HG03103 (cell line): Measurements from ENCODE around the gene CROCC.

ENCODE experiments used
- ATAC-seq: cut with Tn5 transposase; IDR thresholded peaks from one replicate; pipeline ENCODE4 v1.9.1; 2021; ENCODE audit warnings: low read depth; ENCODE audit not compliant: unreplicated experiment

CROCC gene

DNA sequence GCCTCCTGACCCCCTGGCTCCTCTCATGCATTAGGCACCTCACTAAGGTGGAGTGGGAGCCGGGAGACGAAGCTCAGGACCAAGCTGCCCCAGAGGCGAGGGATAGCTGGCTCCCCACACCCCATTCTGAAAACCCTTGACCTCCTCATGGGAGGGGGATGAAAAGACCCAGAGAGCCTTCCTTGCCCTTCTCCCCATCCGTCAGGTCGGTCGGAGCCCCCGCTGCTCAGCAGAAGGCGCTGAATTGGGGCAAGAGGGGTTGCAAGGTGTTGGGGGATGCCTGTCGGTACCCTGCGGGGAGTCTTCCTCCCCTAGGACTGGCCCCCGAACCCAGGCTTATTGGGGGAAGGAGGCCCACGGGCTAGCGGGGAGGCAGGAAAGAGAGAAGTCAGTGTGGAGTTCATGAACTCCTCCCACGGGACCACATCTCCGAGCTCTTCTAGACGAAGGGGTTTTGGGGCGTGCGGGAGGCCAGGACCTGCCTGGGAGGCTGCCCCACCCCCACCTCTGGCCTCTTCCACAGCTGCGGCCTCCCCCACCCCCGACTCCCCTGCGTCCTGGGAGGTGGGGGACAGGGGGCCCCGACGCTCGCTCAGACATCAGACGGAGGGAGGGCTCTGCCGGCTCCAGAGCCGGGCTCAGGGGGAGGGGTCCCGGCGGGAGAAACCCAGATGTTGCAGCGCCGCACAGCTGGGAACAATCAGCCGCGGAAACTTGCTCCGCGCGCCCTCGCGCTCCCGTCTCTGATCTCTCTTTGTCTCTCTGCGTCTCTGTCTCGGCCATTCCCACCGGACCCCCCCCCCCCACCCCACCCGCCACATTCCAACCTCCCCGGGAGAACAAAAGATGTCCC lies 58.0 kb downstream of the CROCC start:
- no peak for ATAC-seq

DNA sequence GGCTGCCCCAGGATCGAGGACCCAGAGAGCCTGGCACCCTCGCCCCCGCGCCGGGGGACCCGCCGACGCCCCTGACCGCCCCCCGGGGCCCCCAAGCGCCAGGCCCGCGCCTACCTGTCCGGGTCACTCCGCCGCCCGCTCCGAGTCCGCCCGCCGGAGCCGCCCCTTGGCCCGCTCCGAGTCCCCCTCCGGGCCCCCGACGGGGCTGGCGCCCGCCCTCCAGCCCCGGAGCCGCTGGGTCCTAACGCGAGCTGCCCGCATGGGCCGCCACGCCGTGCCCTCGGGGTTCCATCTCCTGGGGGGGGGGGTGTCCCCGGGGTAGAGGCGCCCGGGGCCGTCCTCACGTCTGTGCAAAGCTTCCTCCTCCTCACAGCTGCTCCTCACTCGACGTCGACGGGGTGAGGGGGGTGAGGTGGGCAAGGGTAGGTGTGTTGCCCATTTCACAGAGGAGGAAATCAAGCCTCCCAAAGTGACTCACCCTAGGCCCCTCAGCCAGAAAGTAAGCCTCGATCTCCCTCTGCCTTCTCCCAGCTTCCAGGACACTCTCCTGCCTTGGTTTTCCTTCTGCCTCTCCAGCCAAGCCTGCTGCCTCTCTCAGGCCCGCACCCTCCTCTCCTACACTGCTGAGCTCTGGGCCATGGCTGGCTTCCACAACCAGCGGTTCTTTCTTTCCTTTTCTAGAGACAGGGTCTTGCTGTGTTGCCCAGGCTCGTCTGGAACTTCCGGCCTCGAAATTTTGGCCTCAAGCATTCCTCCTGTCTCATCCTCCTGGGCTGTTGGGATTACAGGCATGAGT lies 58.9 kb downstream of the CROCC start, which contains the start of gene MFAP2:
MFAP2 (minus strand) TSS at position 148 of the 796 bp plus-strand sequence. CDS start 2,347 bp downstream, outside the sequence.
- no peak for ATAC-seq

DNA sequence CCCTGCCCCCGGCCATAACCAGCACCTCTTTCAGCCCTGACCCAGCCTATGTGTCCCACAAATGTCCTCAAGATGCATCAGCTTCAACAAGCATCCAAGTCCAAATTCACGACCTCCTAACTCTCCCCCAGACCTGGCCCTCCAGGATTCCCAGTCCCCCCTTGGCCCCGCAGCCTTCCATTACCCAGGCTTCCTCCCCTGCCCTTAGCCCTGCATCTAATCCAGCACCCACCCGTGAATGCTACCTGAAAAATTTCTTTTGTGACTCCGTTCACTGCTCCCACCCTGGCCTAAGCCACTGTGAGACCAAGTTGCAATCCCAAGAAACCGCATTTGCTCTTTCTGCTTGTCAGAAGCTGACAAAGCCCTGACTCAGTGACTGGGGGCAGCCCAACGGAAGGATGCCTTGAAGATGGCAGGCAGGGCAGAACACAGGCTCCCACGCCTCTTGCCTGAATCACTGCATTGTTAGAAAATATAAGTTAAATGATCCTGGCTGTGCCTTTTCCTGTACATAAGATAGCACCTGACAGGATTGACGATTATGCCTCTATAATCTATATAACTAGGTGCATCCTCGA lies 59.6 kb downstream of the CROCC start:
- no peak for ATAC-seq

DNA sequence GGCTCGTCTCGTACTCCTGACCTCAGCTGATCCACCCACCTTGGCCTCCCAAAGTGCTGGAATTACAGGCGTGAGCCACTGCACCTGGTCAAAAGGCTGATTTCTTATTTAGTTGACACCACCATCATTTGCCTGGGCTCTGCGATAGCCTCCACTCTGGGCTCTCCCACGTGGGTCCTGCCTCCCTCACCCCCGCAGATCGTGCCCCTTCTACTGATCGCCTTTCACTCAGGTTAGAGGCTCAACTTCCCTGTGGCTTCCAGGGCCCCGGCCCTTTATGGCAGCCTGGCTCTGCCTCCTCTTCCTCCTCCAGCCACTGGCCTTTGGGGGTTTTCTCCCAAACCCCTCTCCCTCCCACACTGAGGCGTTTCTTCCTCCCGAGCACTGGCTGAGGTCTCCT lies 61.2 kb downstream of the CROCC start:
- ATAC-seq: no peak

DNA sequence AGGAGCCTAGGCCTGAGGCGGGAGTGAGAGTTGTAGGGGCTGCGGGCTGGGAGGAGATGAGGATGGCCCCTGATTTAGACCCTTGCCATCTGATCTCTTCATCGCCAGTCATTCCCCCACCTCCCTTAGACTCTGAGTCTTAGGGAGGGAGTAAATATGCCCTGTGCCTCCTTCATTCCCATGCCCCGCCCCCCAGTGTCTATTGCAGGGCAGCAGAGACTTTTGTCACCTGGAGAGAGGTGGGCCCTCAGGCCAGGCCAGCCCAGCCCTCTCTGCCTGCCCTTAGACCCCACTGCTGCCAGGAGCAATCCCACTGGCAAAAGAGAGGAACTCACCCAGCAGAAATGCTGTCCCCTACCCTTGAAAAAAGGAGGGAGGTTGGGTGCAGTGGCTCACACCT lies 61.9 kb downstream of the CROCC start:
- no peak for ATAC-seq

DNA sequence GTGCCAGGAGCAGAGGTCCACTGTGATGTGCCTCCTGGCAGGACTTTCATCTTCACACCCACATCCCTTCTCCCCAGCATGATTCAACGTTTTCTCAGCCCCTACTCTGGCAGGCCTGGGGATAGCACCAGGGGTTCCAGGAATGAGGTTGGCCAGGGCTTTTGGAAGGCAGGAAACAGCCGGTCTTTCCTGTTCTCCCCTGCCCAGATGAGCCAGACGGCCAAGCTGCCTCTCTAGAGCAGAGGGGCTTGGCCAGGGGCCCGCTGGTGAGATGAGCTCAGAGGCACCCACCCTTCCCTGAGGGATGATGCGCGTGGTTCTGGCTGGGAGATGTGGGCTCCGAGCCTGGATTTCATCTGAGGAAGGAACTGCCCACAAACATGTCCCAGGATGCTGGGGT lies 63.0 kb downstream of the CROCC start:
- ATAC-seq: no peak

DNA sequence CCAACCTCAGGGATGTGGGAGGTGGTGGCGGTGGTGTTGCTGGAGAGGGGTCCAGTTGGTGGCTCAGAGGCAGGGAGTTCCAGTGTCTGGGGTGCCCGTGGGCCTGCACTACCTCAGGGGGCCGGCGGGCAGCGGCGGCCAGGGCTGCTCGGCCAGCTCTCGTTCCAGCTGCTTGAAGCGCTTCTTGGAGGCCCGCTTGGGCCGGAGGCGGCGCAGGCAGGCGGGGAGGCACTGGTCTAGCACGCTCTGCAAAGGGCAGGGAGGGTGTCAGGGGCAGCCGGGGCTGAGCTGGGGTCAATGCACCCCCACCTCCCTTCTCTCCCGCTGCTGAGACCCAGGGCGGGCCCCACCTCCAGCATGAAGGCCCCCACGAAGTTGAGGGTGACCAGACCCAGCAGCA lies 64.4 kb downstream of the CROCC start:
- no peak for ATAC-seq

DNA sequence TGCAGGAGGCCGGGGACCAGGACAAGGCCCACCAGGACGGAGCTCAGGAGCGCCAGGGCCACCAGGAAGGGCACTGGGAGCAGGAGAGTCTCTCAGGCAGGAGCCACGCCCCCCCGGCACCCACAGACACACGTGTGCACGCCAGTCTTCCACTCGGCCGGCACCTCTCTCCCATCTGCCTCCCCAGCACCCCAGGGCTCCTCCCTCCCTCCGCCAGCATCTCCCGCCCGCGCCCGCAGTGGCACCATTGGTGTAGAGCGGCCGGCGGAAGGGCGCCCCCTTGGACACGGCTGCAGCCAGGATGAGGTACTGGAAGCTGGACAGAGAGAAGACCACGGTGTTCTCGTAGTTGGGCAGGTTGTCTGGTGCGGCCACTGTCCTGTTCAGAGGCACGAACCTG lies 64.8 kb downstream of the CROCC start:
- no peak for ATAC-seq

DNA sequence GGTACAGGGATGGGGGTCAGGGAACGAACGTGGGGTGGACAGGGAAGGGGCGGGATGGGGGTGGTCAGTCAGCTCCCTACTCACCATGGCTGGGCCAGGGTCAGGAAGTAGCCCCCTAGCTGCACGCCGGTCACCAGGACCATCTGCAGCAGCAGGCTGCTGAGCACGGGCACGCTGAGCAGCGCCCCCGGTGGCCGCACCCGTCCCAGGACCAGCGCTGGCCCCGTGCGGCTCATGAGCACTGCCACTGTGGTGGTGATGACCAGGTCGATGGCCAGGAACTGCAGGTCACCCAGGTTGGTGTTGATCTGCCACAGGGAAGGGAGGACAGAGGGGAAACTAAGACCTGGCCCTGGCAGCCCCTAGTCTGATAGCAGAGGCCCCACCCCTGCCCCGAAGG lies 65.2 kb downstream of the CROCC start:
- ATAC-seq: no peak

DNA sequence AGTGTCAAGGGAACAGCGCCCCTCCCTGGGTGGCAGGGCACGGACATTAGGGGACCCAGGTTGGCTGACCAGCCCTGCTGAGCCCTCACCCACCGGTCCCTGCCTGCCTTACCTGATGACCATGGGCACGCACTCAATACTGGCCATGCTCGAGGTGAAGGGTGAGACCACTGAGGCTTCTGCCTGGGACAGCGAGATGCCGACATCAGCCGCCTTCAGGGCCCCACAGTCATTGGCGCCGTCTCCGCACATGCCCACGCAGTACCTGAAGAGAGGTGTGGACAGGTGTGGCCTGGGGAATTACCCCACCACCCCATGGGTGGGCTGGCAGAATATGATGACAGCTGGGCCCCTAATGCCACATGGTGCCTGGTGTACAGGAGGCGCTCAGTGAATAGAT lies 66.5 kb downstream of the CROCC start:
- ATAC-seq: no peak

DNA sequence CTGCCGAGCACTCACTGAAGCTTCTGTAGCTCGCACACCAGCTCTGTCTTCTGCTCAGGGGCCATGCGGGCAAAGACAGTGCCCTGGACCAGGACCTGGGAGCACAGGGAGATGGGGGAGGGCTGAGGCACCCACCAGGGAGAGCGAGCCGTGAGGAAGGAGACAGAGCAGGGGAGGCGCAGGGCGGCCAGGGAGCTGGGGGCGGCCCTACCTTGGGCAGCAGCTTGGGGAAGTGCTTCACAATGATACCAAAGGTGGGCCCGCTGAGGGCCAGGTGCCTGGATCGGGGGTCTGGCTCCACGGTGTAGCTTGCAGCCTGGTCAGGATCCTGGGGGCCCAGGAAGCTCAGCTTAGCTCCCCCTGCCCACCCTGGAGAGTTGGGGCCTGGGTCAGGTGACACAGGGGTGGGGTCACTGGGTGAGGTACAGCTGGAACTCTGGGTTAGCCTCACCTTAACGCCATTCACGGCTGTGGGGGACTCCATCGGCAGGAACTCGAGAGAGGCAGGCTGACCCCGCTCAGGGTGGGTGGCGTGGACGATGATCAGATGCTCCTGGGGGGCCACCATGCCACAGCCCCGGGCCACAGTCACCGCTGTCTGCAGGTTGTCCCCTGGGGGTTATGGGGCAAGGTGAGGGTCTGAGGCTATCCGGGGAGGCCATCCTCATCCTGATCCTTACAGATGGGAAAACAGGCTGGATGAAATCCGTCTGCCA lies 68.1 kb downstream of the CROCC start:
- ATAC-seq: no peak

DNA sequence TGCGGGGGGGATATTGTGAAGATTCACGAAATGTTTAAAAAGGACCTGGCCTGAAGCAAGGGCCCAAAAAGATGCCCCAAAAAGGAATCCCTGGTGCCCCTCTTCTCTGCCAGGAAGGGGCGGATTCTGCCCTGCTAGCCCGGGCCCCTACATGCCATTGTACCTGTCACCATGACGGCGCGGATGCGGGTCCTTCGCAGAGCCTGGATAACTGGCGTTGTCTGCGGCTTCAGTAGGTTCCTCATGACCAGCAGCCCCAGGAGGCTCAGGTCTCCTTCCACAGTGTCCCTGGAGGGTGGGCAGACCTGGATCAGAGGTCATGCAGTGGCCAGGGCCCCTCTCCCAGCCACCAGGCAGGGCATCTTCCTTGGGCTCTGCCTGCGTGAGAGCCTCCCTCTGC lies 69.8 kb downstream of the CROCC start:
- no peak for ATAC-seq

DNA sequence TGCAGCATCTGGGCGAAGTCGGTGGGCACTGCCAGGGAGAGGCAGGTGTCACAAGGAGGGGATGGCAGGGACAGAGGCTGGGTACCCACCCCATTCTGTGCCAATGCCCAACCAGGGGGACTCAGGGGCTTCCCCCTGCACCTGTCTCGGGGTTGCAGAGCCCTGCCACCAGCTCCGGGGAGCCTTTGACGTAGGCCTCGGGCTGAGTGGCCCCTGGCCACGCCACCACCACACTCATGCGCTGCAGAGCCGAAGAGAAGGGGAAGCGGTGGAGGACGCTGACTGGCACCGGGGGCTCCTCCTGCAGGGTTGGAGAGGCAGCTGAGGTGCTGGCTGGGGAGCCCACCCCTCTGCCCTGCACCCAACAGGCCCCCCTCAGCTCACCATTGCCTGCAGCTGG lies 70.4 kb downstream of the CROCC start:
- no peak for ATAC-seq

DNA sequence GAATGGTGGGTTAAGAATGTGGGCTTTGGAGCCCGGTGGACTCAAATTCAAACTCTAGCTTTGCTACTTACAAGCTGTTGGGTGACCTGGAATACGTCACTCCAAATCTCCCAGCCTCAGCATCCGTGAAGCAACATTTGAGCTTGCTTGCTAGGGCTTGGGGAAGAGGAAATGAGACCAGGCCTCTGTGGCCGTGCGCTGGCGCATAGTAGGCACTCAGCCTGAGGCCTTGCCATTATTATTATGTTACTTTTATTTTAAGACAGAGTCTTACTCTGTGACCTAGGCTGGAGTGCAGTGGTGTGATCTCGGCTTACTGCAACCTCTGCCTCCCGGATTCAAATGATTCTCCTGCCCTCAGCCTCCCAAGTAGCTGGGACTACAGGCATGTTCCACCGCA lies 70.9 kb downstream of the CROCC start:
- ATAC-seq: no peak

DNA sequence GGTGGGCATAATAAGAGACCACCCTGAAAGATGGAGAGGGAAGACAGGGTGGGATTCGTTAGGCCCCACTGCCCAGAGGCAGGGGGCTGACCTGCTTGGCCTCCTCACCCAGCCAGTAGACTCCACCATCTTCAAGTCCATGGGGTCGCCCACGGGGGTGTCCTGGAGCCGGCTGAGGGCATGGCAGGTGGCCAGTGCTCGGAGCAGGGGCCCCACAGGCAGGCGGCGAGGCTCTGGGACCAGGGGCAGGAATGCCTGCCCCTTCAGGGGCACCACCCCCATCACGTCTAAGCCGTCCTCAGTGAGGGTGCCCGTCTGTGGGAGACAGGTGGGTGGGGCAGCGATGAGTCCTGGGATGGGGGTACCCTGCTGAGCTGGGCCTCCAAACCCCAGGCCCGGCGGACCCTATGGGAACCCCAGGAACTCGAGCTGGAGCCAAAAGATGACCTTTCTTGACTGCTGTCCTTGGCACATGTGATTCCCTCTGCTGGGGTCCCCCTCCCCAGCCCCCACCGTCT lies 71.8 kb downstream of the CROCC start:
- no peak for ATAC-seq

DNA sequence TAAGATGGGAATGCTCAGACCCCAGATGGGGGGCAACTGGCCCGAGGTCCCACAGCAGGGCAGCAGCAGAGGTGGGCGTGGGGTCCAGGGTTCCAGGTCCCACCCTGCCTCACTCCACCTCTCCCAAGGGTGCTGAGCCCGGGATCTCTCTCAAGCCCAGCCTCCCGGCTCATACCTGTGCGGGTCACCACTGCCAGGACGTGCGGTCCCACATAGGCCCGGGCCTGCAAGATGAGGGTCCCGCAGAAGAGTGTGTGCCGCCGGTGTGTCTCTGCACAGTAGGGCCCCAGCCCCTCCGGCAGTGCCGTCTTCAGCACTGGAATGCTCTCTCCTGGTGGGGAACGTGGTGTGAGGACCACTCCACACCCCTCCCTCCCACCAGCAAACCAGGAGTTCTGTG lies 75.1 kb downstream of the CROCC start:
- no peak for ATAC-seq

DNA sequence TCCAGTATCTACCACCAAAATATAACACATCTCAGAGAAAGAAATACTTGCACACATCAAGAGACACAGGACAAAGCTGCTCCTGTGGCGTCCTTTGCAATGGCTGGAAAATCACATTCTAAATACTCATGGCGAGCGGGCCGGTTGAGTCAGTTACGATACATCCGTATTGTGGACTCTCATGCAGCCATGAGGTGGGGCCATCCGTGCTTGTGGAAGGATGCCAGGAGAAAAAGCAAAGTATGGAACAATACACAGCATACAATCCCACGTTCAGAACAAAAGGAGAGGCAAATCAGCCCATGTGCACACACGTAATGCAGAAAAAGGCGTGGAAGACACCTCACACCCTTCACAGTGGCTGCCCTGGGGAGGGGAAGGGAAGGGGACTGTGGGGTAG lies 76.9 kb downstream of the CROCC start:
- ATAC-seq: no peak

DNA sequence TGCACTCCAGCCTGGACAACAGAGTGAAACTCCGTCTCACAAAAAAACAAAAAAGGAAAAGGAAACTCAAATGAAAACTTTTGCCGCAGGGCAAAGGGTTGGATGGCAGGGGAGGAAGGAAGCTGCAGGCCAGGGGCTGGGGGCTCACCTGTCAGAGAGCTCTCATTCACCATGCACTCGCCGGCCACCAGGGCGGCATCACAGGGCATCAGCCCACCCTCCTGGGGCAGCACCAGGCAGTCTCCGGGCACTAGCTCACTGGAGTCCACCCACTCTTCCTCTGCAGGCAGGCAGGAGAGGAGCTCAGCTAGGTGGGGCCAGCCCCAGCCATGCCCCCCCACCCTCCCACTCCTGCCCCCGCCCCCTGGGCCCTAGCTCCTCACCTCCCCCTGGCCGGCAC lies 78.1 kb downstream of the CROCC start:
- no peak for ATAC-seq

DNA sequence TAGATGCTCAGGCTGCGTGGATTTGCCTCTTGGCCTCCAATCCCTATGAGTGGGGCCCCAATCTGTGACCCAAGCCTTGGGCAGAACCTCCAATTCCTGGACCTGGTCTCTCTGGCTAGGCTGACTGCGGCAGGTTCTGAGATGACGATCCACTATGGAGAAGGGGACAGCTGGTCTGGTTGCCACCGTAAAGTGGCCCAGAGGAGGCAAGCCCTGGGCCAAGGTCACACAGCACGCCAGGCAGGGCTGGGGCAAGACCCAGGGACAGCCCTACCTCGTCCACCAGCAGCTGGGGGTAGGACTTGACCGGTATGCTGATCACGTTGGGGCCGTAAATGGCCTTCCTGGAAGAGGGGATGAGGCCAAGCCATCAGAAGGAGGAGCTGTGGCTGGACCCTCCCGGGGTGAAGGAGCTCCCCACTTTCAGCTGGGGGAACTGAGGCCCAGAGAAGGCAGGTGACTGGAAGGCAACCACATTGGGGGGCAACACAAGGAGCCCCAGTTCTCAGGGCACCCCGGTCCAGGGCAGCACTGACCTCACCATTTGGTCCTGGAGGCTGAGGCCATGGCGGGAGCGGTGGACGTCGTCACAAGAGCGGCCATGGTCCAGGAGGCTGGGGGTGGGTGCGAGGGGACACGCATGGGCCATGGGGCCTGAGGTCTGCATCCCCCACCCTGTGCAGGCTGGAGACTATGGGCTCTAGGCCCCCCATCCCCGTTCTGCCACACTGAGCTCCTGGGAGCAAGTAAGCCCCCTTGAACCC lies 80.2 kb downstream of the CROCC start:
- no peak for ATAC-seq

DNA sequence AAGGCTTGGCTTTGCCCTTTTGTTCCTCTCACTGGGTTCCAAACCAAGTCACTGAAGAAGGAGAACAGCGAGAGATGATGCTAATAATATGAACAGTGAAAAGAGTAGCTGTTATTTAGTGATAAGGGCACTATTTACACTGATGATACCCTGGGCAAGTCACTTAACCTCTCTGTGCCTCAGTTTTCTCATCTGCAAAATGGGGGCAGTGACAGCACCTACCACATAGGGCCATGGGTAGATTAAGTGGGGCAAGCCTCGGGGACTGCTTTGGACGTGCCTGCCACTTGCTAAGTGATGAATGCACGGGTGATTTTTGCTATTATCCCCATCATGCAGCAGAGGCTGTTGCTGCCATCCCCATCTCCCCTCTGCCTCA lies 80.8 kb downstream of the CROCC start:
- ATAC-seq: no peak
